Nephron (organoid): ENCODE results near the gene ITPA.
"Not testable (repeated sequence)": the region's sequence is repeated elsewhere in the genome, so short reads cannot be mapped to it uniquely, and the experiment has no call there.

Source experiments
- H3K27ac Mint-ChIP-seq, 3 experiments: 2 replicates each; pipeline ENCODE4 v1.8.0; 2020; ENCODE audit warnings: mixed read lengths in 3 of 3, mild to moderate bottlenecking in 2 of 3, moderate library complexity in 1 of 3
- H3K27me3 Mint-ChIP-seq: 2 replicates; pipeline ENCODE4 v1.8.0; 2021; ENCODE audit warnings: low read depth, mild to moderate bottlenecking, moderate library complexity, mixed read lengths
- H3K36me3 Mint-ChIP-seq: 2 replicates; pipeline ENCODE4 v1.8.0; 2020; ENCODE audit warnings: low read depth, mixed read lengths
- H3K4me1 Mint-ChIP-seq: 2 replicates; pipeline ENCODE4 v1.8.0; 2020; ENCODE audit warnings: mixed read lengths
- H3K4me3 Mint-ChIP-seq, 3 experiments: 2 replicates each; pipeline ENCODE4 v1.8.0; 2020; ENCODE audit warnings: mild to moderate bottlenecking in 3 of 3, mixed read lengths in 3 of 3, moderate library complexity in 2 of 3
- H3K9me3 Mint-ChIP-seq: 2 replicates; pipeline ENCODE4 v1.8.0; 2020; ENCODE audit warnings: mixed read lengths
- CTCF ChIP-seq, 3 experiments: fragments of 200-600 bp; sonication (generic); IDR thresholded peaks; one replicate each; pipeline ENCODE4 v1.5.0; 2021; ENCODE audit warnings: antibody characterized with exemption in 3 of 3; ENCODE audit not compliant: unreplicated experiment in 3 of 3

Gene ITPA

GRCh38 chr20:3180319-3180718 lies 29.0 kb upstream of the ITPA start:
- Mint-ChIP-seq H3K27ac (no peak overlapping the region), H3K4me1 (peaks cover 4% of the 10 kb centered on the region), H3K27me3 (peaks cover 4% of the 10 kb centered on the region), H3K9me3 (no peaks in the 10 kb centered on the region), H3K36me3 (peaks cover 9% of the 10 kb centered on the region), H3K4me3 (no peak overlapping the region)
- no peak for TF ChIP-seq CTCF (IDR thresholded peaks at IDR 0.05; ENCODE audit: unreplicated experiment in 3 of 3)

GRCh38 chr20:3181270-3181669 lies 28.0 kb upstream of the ITPA start:
- no peak for TF ChIP-seq CTCF (IDR thresholded peaks at IDR 0.05; ENCODE audit: unreplicated experiment in 3 of 3)
- Mint-ChIP-seq H3K9me3 (no peaks in the 10 kb centered on the region), H3K4me3 (no peak overlapping the region), H3K27ac (no peak overlapping the region), H3K27me3 (no peaks in the 10 kb centered on the region), H3K4me1 (no peaks in the 10 kb centered on the region), H3K36me3 (peaks cover 9% of the 10 kb centered on the region)

DNA sequence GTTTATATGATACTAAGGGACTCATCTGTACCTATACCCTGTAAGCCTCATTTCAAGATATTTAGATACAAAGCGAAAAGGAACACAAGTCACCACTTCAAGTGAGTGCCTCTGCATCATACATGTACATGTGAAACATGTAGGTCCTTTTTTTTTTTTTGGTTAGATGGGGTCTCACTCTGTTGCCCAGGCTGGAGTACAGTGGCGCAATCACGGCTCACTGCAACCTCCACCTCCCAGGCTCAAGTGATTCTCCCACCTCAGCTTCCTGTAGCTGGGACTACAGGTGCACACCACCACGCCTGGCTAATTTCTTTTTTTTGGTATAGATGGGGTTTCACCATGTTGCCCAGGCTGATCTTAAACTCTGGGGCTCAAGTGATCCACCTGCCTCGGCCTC lies 26.9 kb upstream of the ITPA start:
- not testable (repeated sequence) for H3K27me3 Mint-ChIP-seq, H3K4me3 Mint-ChIP-seq, H3K9me3 Mint-ChIP-seq, H3K27ac Mint-ChIP-seq, H3K36me3 Mint-ChIP-seq, H3K4me1 Mint-ChIP-seq

DNA sequence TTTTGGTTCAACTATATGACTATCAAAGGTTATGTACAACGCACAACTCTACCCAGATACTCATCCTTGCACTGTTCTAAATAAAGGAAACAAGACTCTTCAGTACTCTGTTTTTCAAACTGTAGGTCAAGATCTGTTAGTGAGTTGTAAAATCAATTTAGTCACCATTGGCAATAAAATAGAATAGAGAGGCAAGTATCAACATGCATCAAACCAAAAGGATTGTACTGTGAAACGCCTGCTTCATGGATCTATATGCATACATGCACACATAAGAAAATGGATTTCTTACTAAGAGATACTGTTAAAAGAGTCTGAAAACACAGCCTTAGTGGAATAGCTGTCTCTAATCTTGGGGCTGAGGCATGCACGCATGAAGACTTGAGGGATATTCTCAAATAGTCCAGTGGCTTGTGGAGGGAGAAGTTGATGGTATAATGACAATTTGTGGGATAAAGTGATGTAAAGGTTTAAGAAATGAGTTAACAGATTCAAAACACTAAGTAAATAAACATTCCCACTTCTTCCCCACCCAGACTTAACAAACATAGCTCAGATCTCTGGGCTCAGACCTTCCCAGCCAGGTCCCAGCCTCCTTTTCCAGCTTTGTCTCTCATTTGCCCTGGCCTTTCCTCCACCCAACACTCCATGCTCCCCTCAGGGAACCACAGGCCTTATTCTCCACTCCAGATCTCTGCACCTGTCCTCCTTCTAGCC lies 25.2 kb upstream of the ITPA start:
- peaks cover 10% of the 10 kb centered on the region for H3K36me3 Mint-ChIP-seq
- no peak for TF ChIP-seq CTCF (IDR thresholded peaks at IDR 0.05; ENCODE audit: unreplicated experiment in 3 of 3)
- no peaks in the 10 kb centered on the region for H3K9me3 Mint-ChIP-seq
- no peaks in the 10 kb centered on the region for H3K27me3 Mint-ChIP-seq
- no peak overlapping the region for H3K4me3 Mint-ChIP-seq
- peak overlapping the region in 1 of 3 experiments; percentile 28 for H3K27ac Mint-ChIP-seq
- H3K4me1 Mint-ChIP-seq: no peaks in the 10 kb centered on the region

GRCh38 chr20:3187861-3188260 lies 21.4 kb upstream of the ITPA start:
- not testable (repeated sequence) for H3K4me3 Mint-ChIP-seq, H3K27me3 Mint-ChIP-seq, H3K27ac Mint-ChIP-seq, H3K9me3 Mint-ChIP-seq, H3K4me1 Mint-ChIP-seq
- peaks cover 38% of the 10 kb centered on the region for H3K36me3 Mint-ChIP-seq

DNA sequence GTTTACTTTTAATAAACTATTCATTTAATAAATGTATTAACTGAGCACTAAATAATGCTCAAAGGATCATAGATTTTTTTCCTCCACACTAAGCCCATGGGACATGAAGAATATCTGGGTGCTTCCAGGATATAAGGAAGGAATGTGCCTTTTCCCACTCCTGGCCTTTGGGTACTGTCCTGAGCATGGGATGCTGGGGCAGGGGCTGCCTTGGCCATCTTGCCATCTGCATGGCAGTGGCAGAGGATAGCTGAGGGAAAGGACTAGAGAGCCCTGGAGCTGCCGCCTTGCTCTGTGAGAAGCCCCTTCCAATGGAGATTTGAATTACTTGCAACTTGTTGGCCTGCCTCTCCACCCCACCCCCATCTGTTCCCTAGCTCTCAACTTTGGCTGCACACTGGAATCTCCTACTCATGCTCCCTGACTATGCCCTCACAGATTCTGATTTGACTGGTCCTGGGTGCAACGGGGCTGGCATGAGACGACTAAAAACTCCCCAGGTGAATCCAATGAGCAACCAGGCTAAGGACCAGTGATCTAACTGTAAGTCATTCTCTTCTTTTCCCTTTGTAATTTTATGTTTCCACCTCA lies 20.4 kb upstream of the ITPA start:
- TF ChIP-seq CTCF (IDR thresholded peaks at IDR 0.05; ENCODE audit: unreplicated experiment in 3 of 3): no peak
- Mint-ChIP-seq H3K4me3 (no peak overlapping the region), H3K27ac (no peak overlapping the region), H3K27me3 (no peaks in the 10 kb centered on the region), H3K9me3 (no peaks in the 10 kb centered on the region), H3K4me1 (no peaks in the 10 kb centered on the region), H3K36me3 (peaks cover 39% of the 10 kb centered on the region)

DNA sequence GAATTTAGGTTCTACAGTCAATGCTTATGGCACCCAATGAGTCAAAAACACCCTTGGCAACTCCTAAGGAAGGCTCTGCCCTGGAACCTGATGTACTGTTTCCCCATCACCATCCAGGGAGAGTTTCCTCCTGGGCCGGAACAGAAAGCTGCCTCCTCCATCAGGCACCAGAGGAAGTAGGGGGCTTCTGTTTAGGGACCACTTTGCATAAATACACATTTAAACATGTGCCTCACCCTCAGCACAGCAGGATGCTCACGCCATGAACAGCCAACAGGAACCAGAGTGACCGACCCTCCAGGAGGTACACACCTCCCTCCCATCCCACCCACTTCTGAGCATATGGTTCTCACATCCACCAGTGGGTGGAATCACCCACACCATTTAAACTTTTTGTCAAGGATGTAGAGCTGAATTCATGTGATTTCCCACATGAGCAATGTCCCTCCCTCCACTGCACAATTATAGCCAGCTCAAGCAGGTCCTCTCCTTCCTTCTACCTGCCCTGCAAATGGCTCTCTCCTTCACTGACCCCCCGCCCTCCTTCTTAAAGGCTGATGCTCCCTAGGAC lies 19.7 kb upstream of the ITPA start:
- no peak overlapping the region for H3K4me3 Mint-ChIP-seq
- H3K36me3 Mint-ChIP-seq: peaks cover 34% of the 10 kb centered on the region
- no peaks in the 10 kb centered on the region for H3K27me3 Mint-ChIP-seq
- H3K4me1 Mint-ChIP-seq: no peaks in the 10 kb centered on the region
- H3K9me3 Mint-ChIP-seq: no peaks in the 10 kb centered on the region
- H3K27ac Mint-ChIP-seq: no peak overlapping the region
- no peak for TF ChIP-seq CTCF (IDR thresholded peaks at IDR 0.05; ENCODE audit: unreplicated experiment in 3 of 3)
